Measurements from ENCODE around the gene KCTD12. TPM values are rescaled to one million over a fixed set of nuclear protein-coding genes. Genes with fewer than 3 reads are reported as not detected.

KCTD12 gene
- polyA plus RNA-seq, 3 donors, result 30.9 to 67.1 (median 31.2) TPM

- no peak overlapping the region for H3K27ac Mint-ChIP-seq
- peaks cover 0 to 1% (median 0%) of the 10 kb centered on the region in 3 donors for H3K27me3 Mint-ChIP-seq (ENCODE audit: low read depth in 3 of 3)
- no CpG with 5 or more reads among the region's 4 CpGs for WGBS (ENCODE audit: insufficient coverage)
Observed at GRCh38 chr13:76846363-76846762, 39.8 kb downstream of the KCTD12 start.

GRCh38 chr13:76845865-76846264 is 40.3 kb downstream of the KCTD12 start:
- TF ChIP-seq CTCF (IDR thresholded peaks at IDR 0.05), result no peak
- no peak overlapping the region for H3K27ac ChIP-seq (ENCODE audit: low read depth in 1 of 2, low read length in 2 of 2)
- H4K20me1 ChIP-seq (ENCODE audit: insufficient read depth, low read length), result no peaks in the 10 kb centered on the region
- WGBS (ENCODE audit: insufficient coverage), result 67% methylated on average over 1 of the region's 2 CpGs
- H3K79me2 ChIP-seq (ENCODE audit: insufficient read depth, low read length), result no peaks in the 10 kb centered on the region
- peaks cover 0 to 5% of the 10 kb centered on the region in 2 donors for H3K36me3 Mint-ChIP-seq
- DNase-seq, result no peak
- H3K4me1 Mint-ChIP-seq, result peaks cover 27% of the 10 kb centered on the region
- H2AFZ ChIP-seq (ENCODE audit: insufficient read depth, low read depth, low read length, poor library complexity, severe bottlenecking), result no peak overlapping the region
- no peak overlapping the region for H3K4me3 Mint-ChIP-seq
- intact Hi-C loops (cut with micrococcal nuclease), result no loop called here
- H3K27ac Mint-ChIP-seq, result no peak overlapping the region
- no peak overlapping the region for H3K4me3 ChIP-seq (replicated peaks in 1 of 3; ENCODE audit: low read depth in 2 of 3, low read length in 3 of 3)
- H3K9me3 ChIP-seq (replicated peaks in 1 of 2; ENCODE audit: control insufficient read depth in 1 of 2, insufficient read depth in 1 of 2, low read length in 2 of 2), result no peaks in the 10 kb centered on the region
- no peaks in the 10 kb centered on the region for H3K27me3 ChIP-seq (ENCODE audit: control insufficient read depth in 2 of 2, insufficient read depth in 2 of 2, low read length in 2 of 2)
- H3K9me3 Mint-ChIP-seq, result peaks cover 0 to 8% (median 4%) of the 10 kb centered on the region in 7 donors
- peaks cover 0 to 1% (median 0%) of the 10 kb centered on the region in 3 donors for H3K27me3 Mint-ChIP-seq (ENCODE audit: low read depth in 3 of 3)
- H3K36me3 ChIP-seq (replicated peaks in 1 of 2; ENCODE audit: control insufficient read depth in 1 of 2, insufficient read depth in 2 of 2, low read length in 2 of 2), result no peaks in the 10 kb centered on the region
- peaks cover 16 to 21% of the 10 kb centered on the region in 2 donors for H3K4me1 ChIP-seq (ENCODE audit: control insufficient read depth in 1 of 2, insufficient read depth in 2 of 2, low read length in 2 of 2)
- H3K9ac ChIP-seq (ENCODE audit: insufficient read depth, low read length, poor library complexity, severe bottlenecking), result no peak overlapping the region
- no peak overlapping the region for H3K4me2 ChIP-seq (replicated peaks; ENCODE audit: extremely low read depth, low read length, poor library complexity, severe bottlenecking)

More at GRCh38 chr13:76846363-76846762, 39.8 kb downstream of the KCTD12 start:
- no peak for DNase-seq
- Histone ChIP-seq H3K9me3 (replicated peaks in 1 of 2; ENCODE audit: control insufficient read depth in 1 of 2, insufficient read depth in 1 of 2, low read length in 2 of 2) (no peaks in the 10 kb centered on the region), H3K27ac (ENCODE audit: low read depth in 1 of 2, low read length in 2 of 2) (no peak overlapping the region), H3K79me2 (ENCODE audit: insufficient read depth, low read length) (no peaks in the 10 kb centered on the region), H3K4me3 (replicated peaks in 1 of 3; ENCODE audit: low read depth in 2 of 3, low read length in 3 of 3) (no peak overlapping the region), H3K4me1 (ENCODE audit: control insufficient read depth in 1 of 2, insufficient read depth in 2 of 2, low read length in 2 of 2) (peaks cover 16 to 21% of the 10 kb centered on the region in 2 donors), H4K20me1 (ENCODE audit: insufficient read depth, low read length) (no peaks in the 10 kb centered on the region), H3K36me3 (replicated peaks in 1 of 2; ENCODE audit: control insufficient read depth in 1 of 2, insufficient read depth in 2 of 2, low read length in 2 of 2) (no peaks in the 10 kb centered on the region), H3K27me3 (ENCODE audit: control insufficient read depth in 2 of 2, insufficient read depth in 2 of 2, low read length in 2 of 2) (no peaks in the 10 kb centered on the region), H2AFZ (ENCODE audit: insufficient read depth, low read depth, low read length, poor library complexity, severe bottlenecking) (no peak overlapping the region), H3K4me2 (replicated peaks; ENCODE audit: extremely low read depth, low read length, poor library complexity, severe bottlenecking) (no peak overlapping the region), H3K9ac (ENCODE audit: insufficient read depth, low read length, poor library complexity, severe bottlenecking) (no peak overlapping the region)
- no peak for TF ChIP-seq CTCF (IDR thresholded peaks at IDR 0.05)
- H3K36me3 Mint-ChIP-seq, result peaks cover 0 to 5% of the 10 kb centered on the region in 2 donors
- peaks cover 0 to 8% (median 4%) of the 10 kb centered on the region in 7 donors for H3K9me3 Mint-ChIP-seq
- intact Hi-C loops (cut with micrococcal nuclease), result no loop called here
- no peak overlapping the region for H3K4me3 Mint-ChIP-seq
- H3K4me1 Mint-ChIP-seq, result peaks cover 30% of the 10 kb centered on the region
